GM21381 (cell line): ENCODE data around the gene NHLRC4.
A peak's percentile ranks its signal among the peaks of the same experiment; 100 is the strongest.

Experiments
- ATAC-seq: cut with Tn5 transposase; IDR thresholded peaks from one replicate; pipeline ENCODE4 v1.9.1; 2021; ENCODE audit warnings: mild to moderate bottlenecking, moderate library complexity; ENCODE audit not compliant: unreplicated experiment

NHLRC4 gene

DNA sequence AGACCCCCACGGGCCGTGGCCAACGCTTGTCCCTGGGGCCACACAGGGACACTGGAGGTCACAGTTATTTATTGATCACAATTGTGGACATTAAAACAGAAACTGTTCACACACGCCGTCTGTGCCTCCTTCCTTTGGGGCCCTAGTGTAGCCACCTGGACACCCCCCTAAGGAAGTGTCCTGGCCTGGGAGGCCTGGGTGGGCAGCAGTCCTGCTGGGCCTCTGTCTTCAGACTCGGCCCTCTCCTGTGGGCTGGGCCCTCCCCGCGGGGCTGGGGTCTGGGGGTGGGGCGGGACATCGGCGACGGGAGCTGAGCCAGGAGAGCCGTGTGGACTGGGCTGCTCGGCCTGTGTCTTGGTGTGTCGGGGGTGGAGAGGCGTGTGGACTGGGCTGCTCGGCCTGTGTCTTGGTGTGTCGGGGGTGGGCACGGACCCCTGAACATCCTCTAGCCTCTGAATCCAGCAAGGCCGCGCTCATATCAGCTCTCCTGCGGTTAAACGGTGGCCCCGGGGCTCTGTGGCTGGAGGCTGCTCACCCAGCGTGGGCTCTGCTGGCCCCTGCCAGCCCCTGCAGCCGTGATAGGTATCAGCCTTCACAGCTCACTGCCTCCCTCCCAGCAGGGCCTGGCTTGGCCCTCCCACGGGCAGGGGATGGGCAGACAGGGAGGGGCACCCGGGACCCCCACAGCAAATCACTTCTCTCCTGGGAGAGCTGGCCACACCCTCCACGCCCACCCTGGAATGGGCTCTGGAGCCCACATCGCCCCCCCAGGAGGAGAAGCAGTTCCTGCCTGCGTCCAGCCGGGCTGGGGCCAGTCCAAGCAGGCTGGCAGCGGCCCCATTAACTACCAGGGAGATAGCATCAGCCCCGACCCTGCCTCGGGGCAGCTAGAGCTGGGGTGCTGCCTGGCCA lies 1.1 kb upstream of the NHLRC4 start:
- no peak for ATAC-seq

DNA sequence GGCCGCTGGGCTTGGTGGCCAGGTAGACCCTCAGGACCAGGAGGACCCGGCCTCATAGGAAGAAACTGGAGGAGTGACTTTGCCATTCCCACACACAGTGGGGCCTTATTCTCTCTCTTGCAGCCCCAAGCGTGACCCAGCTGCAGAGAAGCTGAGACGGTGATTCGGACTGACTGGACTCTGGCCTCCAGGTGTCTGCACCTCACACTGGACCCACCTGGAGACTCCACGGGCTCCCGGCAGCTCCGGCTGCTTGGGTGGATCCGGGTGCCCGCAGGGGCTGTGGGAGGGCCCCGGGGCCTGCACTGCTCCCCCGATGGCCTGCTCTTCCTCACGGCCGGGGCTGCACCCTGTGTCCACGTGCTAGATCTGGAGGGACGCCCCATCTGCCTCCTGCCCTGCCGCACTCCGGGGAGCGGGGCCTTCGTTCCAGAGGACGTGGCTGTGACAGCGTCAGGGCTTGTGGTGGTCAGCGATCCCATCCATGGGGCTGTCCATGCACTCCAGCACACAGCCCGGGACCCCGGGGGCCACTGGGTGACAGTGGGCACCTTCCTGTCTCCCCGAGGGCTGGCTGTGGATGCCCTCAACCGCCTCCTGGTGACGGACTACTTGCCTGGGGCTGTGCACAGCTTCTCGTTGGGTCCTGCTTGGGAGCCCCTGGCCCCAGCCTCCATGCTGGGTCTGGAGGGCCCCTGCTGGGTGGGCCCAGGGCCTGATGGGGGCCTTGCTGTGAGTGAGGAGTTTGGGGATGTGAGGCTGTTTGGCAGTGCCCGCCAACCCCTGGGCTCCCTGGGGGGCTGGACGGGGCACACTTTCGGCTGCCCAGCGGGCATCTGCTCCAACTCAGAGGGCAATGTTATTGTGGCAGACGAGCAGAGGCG lies 810 bp downstream of the NHLRC4 start:
- ATAC-seq = no peak

DNA sequence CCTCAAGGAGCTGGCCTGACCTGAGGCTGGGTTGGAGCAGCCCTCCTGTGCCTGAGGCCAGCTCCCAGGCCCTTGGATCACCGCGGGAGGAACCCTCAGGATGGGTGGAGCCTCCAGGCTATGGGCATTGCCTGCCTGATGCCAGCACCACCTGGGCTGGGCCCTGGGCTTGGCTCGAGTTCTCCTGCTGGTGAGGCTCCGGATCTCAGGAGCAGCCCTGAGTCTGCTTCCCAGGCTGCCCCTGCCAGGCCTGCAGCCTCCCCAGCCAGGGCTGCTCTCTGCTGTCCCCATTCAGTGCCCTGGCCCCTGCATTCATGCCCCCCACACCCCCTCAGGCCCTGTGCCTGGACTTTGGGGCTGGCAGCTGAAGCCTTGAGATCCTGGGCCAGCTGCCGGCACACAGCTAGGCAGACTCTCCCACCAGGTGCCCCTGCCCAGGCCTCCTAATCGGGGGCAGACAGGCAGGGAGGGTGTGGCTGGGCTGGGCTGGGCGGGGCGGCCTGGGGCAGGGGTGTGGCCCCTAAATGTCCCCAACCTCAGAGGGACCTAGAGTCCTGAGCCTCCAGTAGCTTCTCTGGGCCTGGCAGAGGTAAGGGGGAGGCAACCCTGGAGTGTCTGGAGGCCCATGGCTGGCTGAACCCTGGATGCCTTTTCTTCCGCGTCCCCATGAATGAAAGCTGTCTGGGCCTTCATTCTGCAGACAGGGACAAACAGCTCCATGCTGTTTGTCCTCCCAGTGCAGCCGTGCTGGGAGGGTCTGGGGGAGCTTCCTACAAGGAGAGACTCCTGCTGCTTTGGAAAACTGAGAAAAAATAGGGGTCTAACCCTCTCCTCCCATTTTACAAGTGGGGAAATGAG lies 1.8 kb downstream of the NHLRC4 start:
- no peak for ATAC-seq

DNA sequence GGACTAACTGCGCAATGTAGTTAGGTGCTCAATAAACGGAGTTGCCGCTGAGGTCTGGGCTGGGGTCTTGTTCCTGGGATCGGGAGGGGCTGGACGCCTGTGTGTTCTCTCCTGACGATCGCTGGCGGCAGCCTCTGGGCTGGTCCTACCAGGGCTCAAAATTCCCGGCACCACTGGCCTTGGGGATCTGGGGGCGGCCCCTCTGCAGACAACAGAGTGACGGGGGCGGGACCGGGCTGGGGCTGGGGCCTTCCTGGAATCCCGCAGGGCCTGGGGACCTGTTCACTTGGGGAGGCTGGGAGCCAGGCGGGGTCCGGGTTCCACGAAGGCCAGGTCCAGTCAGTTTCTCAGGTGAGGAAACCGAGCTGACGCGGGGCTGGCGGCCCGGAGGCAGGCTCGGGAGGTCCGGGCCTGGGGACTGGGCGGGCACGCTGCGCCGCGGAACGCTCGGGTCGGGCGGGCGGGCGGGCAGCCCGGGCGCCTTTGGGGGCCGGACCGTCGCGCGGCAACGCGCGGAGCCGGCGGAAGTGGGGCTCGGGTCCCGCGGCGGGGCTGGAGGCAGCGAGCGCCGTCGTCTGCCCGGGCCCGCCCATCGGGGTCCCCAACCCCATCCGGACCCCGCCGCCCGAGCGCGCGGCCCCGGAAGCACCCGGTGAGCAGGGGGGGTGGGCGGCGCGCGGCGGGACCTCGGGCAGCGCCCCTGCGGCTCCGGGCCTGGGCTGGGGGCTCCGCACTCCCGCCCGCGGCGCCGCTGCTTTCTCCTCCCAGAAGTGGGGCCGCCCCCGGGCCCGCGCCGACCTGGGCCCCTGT lies 2.8 kb downstream of the NHLRC4 start, which contains the start of gene PIGQ:
Gene PIGQ (plus strand): TSS at position 524 of the 810 bp plus-strand sequence. CDS start 4,107 bp downstream, outside the sequence.
- ATAC-seq = peak; percentile 57

DNA sequence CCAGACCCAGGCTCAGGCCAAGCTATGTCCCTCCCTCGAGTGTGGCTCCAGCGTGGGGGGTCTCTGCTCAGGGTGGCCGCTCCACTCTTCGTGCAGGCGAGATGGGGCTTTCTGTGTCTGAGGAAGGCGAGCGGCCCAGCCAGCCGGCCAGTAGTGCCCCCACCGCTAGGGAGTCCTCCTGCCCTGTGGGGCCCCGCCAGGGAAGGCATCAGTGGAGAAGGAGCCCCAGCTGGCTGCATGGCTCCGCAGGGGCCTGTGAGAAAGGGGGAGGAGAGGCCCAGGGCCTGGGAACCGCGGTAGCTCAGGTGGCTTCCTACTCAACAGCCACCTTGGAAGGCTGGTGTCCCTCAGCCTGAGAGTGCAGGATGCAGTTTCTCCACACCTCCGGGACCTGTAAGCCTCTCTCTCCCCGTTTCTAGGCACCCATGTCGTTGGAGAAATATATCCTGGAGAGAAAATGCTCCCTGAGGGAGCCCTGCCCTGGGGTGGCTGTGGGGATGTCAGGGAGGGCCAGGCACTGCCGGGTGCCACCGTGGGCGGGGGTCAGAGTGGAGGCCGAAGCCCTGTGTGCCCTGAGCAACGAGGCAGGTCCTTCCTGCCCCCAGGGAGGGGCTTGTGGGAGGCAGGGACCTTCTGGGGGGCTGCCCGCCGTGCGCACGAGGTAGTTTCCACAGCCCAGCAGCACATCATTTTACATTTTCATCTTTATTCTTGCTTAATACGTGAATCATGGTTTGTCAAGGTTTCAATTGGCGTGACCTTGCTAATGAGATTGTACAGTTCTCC lies 6.3 kb downstream of the NHLRC4 start:
- no peak for ATAC-seq

DNA sequence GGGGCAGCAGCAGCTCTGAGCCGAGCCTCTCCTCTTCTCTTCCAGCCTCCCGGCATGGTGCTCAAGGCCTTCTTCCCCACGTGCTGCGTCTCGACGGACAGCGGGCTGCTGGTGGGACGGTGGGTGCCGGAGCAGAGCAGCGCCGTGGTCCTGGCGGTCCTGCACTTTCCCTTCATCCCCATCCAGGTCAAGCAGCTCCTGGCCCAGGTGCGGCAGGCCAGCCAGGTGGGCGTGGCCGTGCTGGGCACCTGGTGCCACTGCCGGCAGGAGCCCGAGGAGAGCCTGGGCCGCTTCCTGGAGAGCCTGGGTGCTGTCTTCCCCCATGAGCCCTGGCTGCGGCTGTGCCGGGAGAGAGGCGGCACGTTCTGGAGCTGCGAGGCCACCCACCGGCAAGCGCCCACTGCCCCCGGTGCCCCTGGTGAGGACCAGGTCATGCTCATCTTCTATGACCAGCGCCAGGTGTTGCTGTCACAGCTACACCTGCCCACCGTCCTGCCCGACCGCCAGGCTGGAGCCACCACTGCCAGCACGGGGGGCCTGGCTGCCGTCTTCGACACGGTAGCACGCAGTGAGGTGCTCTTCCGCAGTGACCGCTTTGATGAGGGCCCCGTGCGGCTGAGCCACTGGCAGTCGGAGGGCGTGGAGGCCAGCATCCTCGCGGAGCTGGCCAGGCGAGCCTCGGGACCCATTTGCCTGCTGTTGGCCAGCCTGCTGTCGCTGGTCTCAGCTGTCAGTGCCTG lies 7.4 kb downstream of the NHLRC4 start:
- ATAC-seq = no peak

DNA sequence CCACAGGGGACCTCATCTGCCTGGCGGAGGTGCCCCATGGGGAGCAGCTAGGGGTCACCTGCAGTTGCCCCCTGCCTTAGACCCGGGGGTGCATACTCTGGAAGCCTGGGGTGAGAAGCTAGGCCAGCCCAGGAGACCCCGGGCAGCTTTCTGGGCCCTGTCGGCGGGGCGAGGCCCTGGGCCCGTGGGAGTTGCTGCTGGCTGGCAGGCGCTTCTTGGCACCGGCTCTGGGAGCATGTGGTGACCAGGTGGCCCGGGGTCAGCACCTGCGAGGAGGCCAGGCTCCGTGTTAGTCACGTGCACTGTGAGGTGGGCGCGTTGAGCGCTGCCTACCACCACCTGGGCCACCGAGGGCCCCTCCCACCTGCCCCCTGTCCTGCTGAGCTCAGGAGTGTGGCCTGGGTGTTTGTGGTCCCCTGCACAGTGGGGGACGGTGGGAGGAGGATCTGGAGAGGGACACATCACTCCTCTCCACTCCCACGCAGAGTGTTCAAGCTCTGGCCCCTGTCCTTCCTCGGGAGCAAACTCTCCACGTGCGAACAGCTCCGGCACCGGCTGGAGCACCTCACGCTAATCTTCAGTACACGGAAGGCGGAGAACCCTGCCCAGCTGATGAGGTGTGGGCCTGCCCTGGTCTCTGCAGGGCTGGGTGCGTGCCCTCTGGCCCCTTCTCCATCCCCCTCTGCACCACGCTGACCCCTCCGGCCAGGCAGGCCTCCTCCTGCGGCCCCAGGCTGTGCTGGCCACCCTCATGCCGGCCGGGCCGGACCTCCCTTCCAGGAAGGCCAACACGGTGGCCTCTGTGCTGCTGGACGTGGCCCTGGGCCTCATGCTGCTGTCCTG lies 8.8 kb downstream of the NHLRC4 start:
- ATAC-seq = no peak

DNA sequence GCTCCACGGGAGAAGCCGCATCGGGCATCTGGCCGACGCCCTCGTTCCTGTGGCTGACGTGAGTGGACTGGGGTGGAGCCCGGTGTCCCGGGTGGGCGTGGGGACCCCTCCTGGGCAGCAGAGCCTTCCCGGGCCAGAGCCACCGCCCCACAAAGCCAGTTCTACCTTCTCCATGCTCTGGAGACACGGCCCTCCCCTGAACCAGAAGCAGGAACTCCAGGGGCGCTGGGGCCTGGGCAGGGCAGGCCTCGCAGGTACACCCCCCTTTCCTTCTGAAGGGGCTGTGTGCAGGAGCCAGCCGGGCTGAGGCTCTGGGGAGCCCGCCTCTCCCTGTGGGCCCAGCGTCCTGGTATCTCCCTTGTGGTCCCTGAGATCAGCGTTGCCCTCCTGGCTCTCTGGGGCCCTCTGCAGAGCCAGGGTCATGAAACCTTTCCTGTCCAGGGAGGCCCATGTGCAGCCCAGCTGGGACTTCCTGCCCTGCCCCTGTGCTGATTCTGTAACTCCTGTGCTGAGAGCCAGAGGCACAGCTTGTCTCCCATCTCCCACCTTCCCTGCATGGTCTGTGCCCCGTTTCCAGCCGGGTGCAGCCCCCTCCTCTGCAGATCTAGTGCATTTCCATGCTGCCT lies 9.5 kb downstream of the NHLRC4 start:
- ATAC-seq = no peak

DNA sequence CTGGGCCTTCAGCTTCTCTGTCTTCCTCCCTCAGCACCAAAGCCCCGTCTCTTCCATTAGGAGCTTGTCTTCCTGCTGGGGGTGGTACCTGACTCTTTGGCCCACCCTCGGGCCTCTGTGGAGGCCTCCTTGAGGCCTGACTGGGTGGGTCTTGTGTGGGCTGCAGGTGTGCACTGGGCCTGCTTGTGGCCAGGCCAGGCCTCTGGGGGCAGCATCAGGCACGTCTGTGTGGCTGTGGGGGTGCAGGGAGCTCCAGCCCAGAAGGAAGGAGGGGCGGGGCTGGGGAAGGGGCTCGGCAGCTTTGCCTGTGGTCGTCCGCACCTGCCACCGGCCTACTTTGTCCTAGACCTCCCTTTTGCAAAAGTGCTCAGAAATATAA lies 10.0 kb downstream of the NHLRC4 start:
- no peak for ATAC-seq

DNA sequence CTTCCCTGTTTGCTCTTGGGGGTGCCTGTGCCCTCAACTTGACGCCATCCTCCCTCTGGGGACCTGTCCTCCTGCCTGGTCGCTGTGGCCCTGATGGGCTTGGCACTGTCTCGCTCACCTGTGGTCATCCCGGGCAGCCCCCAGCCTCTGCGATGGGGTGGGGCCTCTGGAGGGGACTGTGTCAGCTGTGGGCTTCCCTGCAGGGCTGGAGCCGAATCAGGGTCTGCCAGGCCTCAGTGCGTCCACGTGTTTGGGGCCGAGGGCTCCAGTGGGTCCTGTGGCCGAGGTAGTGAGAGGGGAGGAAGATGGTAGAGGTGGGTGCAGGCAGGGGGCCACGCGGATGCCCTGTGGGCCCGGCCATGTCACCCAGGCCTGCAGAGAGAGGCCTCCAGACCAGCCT lies 11.0 kb downstream of the NHLRC4 start:
- no peak for ATAC-seq

DNA sequence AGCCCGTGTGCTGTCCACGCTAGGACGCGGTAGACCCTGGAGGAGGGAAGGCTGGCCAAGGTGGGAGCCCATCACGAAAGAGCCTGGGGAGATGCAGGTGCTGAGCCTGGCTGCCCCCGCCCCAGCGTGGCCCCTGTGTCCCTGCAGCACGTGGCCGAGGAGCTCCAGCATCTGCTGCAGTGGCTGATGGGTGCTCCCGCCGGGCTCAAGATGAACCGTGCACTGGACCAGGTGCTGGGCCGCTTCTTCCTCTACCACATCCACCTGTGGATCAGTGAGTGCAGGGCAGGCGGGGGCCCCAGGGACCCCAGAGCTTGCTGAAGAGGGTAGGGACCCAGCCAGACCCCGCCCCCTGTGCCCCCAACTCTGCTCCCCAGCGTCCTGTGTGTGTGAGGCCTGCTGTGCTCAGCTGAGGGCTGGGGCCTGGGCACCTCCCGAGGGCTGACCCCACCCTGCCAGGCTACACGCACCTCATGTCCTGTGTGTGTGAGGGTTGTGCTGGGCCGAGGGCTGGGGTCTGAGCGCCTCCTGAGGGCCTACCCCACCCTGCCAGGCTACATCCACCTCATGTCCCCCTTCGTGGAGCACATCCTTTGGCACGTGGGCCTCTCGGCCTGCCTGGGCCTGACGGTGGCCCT lies 11.5 kb downstream of the NHLRC4 start:
- no peak for ATAC-seq

DNA sequence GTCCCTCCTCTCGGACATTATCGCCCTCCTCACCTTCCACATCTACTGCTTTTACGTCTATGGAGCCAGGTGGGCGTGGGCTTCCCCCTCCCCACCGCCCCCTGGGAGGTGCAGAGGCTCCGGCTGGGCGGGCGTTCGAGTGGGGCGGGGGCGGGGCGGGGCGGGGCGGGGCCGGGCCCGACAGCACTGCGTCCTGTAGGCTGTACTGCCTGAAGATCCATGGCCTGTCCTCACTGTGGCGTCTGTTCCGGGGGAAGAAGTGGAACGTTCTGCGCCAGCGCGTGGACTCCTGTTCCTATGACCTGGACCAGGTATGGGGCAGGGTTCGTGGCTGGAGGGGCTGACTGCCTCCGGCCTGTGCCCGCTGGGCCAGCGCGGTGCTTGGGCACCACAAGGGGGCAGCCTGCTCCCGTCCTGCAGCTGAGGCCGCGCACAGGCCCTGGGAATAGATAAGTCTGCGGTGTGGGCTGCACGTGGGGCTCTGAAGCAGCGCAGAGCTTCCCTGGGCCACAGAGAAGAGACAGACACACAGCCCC lies 12.1 kb downstream of the NHLRC4 start:
- ATAC-seq = no peak

DNA sequence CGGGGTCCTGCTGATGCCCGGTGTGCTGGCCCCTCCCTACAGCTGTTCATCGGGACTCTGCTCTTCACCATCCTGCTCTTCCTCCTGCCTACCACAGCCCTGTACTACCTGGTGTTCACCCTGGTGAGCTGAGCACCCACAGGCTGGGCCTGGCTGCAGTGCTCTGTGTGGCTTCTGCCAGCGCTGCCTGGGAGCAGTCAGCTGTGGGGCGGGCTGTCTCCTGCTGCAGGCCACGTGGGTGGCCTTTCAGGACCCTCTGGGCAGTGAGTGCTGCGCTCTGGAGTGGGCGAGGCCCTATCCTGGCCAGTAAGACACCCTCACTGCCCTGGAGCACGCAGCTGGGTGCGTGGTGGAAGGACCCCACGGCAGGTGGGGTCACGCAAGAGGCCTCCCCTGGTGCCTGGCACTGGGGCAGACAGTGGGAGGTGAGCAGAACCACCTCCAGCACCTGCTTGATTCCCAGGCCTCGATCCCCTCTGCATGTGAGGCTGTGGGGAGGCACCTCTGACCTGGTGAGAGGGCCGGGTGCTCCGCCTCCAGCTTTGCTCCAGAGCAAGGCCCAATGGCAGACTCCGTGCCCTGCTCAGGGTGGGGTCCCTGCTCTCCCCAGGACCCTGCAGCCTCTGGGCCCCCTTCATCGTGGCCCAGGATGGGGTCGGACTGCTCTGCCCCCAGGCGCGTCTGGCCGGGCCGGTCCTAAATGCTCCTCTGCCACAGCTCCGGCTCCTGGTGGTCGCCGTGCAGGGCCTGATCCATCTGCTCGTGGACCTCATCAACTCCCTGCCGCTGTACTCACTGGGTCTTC lies 13.5 kb downstream of the NHLRC4 start:
- no peak for ATAC-seq

DNA sequence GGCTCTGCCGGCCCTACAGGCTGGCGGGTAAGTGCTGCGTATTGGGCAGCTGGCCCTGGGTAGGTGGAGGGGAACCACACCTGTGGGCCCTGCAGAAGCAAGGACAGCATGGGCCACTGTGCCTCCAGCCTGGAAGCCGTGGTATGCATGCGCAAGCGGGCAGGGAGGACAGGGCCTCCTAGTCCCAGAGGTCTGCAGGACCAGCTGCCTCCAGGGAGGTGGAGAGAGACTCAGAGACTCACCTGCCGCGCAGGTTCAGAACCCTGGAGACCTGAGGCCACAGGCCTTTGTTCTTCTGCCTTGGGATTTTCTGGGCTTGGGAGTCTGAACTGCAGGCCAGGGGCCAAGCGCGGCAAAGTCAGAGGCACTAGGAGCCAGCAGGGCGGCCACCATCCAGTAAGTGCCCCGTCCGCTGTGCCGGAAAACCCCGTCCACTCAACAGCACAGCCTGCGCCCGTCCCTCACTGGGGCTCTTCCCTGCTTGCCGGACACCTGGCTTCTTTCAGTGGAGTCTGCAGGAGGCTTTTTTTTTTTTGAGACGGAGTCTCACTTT lies 14.2 kb downstream of the NHLRC4 start:
- ATAC-seq = no peak

DNA sequence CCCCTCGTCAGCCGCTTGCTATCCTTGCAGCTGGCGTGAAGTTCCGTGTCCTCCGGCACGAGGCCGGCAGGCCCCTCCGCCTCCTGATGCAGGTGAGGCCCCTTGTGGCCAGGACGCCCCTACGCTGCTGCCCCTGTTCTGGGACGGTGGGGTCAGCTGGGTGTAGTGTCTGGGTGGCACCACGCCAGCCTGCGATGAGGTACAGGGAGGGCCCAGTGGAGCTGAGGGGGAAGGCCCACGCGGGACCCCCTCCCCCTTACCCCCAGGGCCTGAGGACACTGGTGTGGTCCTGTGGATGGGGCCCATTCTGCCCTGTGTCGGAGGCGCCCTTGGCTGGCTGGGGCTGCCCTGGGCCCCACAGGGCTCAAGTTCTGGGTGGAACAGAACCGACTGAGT lies 15.4 kb downstream of the NHLRC4 start:
- ATAC-seq = no peak
